Fibroblast of lung (primary cell): ENCODE data around the gene FGGY. TPM values are rescaled to one million over a fixed set of nuclear protein-coding genes. Genes with fewer than 3 reads are reported as not detected.

Experiments
- DNase-seq, 2 donors: peaks; one replicate each; pipeline versions ENCODE4 v3.0.0 to v3.0.0-alpha.2; 2010; ENCODE audit warnings: low read depth in 2 of 2
- H2AFZ ChIP-seq: 2 replicates; pipeline ENCODE4 v1.5.1; 2012; ENCODE audit warnings: low read length, control low read depth, inconsistent platforms
- H3K27ac ChIP-seq: 2 replicates; pipeline ENCODE4 v1.5.1; 2011; ENCODE audit warnings: low read length, control low read depth; ENCODE audit not compliant: insufficient read depth
- H3K27me3 ChIP-seq: 2 replicates; pipeline ENCODE4 v1.5.1; 2011; ENCODE audit warnings: mild to moderate bottlenecking, low read length; ENCODE audit not compliant: control insufficient read depth, insufficient read depth
- H3K36me3 ChIP-seq: 2 replicates; pipeline ENCODE4 v1.5.1; 2011; ENCODE audit warnings: low read length; ENCODE audit not compliant: control insufficient read depth, insufficient read depth
- H3K4me1 ChIP-seq: 2 replicates; pipeline ENCODE4 v1.5.1; 2011; ENCODE audit warnings: low read length; ENCODE audit not compliant: control insufficient read depth, insufficient read depth; ENCODE audit errors: extremely low read depth
- H3K4me2 ChIP-seq: 2 replicates; pipeline ENCODE4 v1.5.1; 2011; ENCODE audit warnings: low read length, control low read depth; ENCODE audit not compliant: insufficient read depth; ENCODE audit errors: extremely low read depth
- H3K4me3 ChIP-seq, 4 experiments: fragments of 200-600 bp in 1 of 4; sonication (generic) in 1 of 4; replicated peaks in 1 of 4; 2 replicates each; pipeline ENCODE4 v1.5.1; 2011 to 2016; ENCODE audit warnings: low read length in 4 of 4, low read depth in 3 of 4, mild to moderate bottlenecking in 3 of 4, control low read depth in 2 of 4, inconsistent platforms in 1 of 4, mixed read lengths in 1 of 4; ENCODE audit not compliant: insufficient read depth in 1 of 4; ENCODE audit errors: control extremely low read depth in 1 of 4
- H3K79me2 ChIP-seq: 2 replicates; pipeline ENCODE4 v1.5.1; 2012; ENCODE audit warnings: mild to moderate bottlenecking, low read length, inconsistent platforms; ENCODE audit not compliant: control insufficient read depth, insufficient read depth
- H3K9ac ChIP-seq: 2 replicates; pipeline ENCODE4 v1.5.1; 2011; ENCODE audit warnings: mild to moderate bottlenecking, low read length, control low read depth; ENCODE audit not compliant: insufficient read depth
- H3K9me3 ChIP-seq: 2 replicates; pipeline ENCODE4 v1.5.1; 2012; ENCODE audit warnings: low read depth, low read length; ENCODE audit not compliant: control insufficient read depth, insufficient read depth
- H4K20me1 ChIP-seq: 2 replicates; pipeline ENCODE4 v1.5.1; 2011; ENCODE audit warnings: low read length; ENCODE audit not compliant: control insufficient read depth, insufficient read depth; ENCODE audit errors: extremely low read depth
- CTCF ChIP-seq, 2 donors: IDR thresholded peaks in 1 of 2; conservative IDR thresholded peaks in 1 of 2; 1 replicate in 1 of 2; 2 replicates in 1 of 2; pipeline ENCODE4 v1.5.1; 2011 to 2012; ENCODE audit warnings: low read length in 2 of 2, control low read depth in 1 of 2, inconsistent platforms in 1 of 2, low read depth in 1 of 2, mild to moderate bottlenecking in 1 of 2
- EZH2 ChIP-seq: IDR thresholded peaks from 2 replicates; pipeline ENCODE4 v1.5.1; 2012; ENCODE audit warnings: low read length, control low read depth, mild to moderate bottlenecking; ENCODE audit errors: missing control alignments
- polyA plus RNA-seq, 2 donors: library from polyadenylated mRNA; depleted of rRNA in 1 of 2; stranded (reverse) in 1 of 2; unstranded in 1 of 2; fragments of >200 nt; gene quantifications; 2 replicates each; pipeline ENCODE4 v1.2.1, GENCODE V29; 2011 to 2012; ENCODE audit warnings: missing spikeins in 1 of 2
- total RNA-seq: library from RNA; depleted of rRNA; stranded (reverse); fragments of >200 nt; gene quantifications from 2 replicates; pipeline ENCODE4 v1.2.1, GENCODE V29; 2014

The FGGY gene
- total and polyA plus RNA-seq, 2 donors (not counting 1 experiment from before 2014, with no cell fraction given) = 9.5 to 32.4 TPM

GRCh38 chr1:59678040-59678439, 381.1 kb downstream of the FGGY start:
- Histone ChIP-seq H3K27ac (no peak overlapping the region), H3K4me3 (no peak overlapping the region), H3K9me3 (no peaks in the 10 kb centered on the region), H3K36me3 (no peaks in the 10 kb centered on the region), H3K9ac (no peak overlapping the region), H3K4me1 (no peaks in the 10 kb centered on the region), H3K4me2 (no peak overlapping the region), H2AFZ (no peak overlapping the region), H4K20me1 (no peaks in the 10 kb centered on the region), H3K27me3 (no peaks in the 10 kb centered on the region), H3K79me2 (no peaks in the 10 kb centered on the region)
- DNase-seq = peak in 1 of 2 donors; percentile 36
- TF ChIP-seq CTCF (conservative IDR thresholded peaks at IDR 0.05 in 1 of 2, IDR thresholded peaks at IDR 0.05 in 1 of 2; ENCODE audit: low read depth in 1 of 2, low read length in 2 of 2) (no peak), EZH2 (no peak)

- Histone ChIP-seq H2AFZ (no peak overlapping the region), H3K79me2 (no peaks in the 10 kb centered on the region), H3K27me3 (no peaks in the 10 kb centered on the region), H3K4me1 (no peaks in the 10 kb centered on the region), H3K36me3 (no peaks in the 10 kb centered on the region), H3K4me3 (no peak overlapping the region), H3K27ac (no peak overlapping the region), H4K20me1 (no peaks in the 10 kb centered on the region), H3K9me3 (no peaks in the 10 kb centered on the region), H3K9ac (no peak overlapping the region), H3K4me2 (no peak overlapping the region)
- no peak for TF ChIP-seq CTCF (conservative IDR thresholded peaks at IDR 0.05 in 1 of 2, IDR thresholded peaks at IDR 0.05 in 1 of 2; ENCODE audit: low read depth in 1 of 2, low read length in 2 of 2)
- TF ChIP-seq EZH2 = no peak
- DNase-seq = peak; percentile 88 to 100
These were observed 381.8 kb downstream of the FGGY start for GRCh38 chr1:59678493-59679228.

GRCh38 chr1:59680044-59680443, 383.1 kb downstream of the FGGY start:
- Histone ChIP-seq H3K9ac (no peak overlapping the region), H2AFZ (no peak overlapping the region), H3K9me3 (no peaks in the 10 kb centered on the region), H3K36me3 (no peaks in the 10 kb centered on the region), H3K79me2 (no peaks in the 10 kb centered on the region), H3K27me3 (no peaks in the 10 kb centered on the region), H3K4me1 (no peaks in the 10 kb centered on the region), H3K27ac (no peak overlapping the region), H3K4me3 (no peak overlapping the region), H3K4me2 (no peak overlapping the region), H4K20me1 (no peaks in the 10 kb centered on the region)
- no peak for DNase-seq
- TF ChIP-seq CTCF (conservative IDR thresholded peaks at IDR 0.05 in 1 of 2, IDR thresholded peaks at IDR 0.05 in 1 of 2; ENCODE audit: low read depth in 1 of 2, low read length in 2 of 2) (no peak), EZH2 (no peak)
